ENCODE results near the gene YPEL2. TPM values are rescaled to one million over a fixed set of nuclear protein-coding genes. Genes with fewer than 3 reads are reported as not detected.

The YPEL2 gene
- total RNA-seq, 4 donors from 2014 or later, result 35.5 to 47.1 (median 40.6) TPM

DNA sequence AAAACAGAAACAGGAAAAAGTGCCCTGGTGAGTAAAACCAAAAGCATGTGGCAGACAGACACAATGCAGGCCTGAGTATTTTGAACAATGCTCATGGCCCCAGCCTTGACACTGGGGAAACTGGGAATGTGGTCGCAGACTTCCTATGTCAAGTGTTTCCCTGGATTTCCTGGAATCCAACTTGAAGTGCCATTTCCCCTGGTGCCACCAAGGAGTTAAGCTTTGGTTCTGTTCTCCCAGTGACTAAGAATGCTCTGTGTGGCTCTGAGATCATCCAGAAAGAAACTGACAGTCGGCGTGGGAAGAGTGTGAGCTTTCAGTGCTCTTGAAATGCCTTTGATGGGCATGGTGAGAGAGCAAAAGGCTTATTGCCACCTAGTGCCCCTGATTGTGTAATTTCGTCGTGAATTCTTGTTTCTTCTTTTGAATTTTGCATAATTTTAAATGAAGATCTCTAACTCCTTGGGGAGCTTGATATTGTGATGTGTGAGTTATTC is 96.0 kb downstream of the YPEL2 start:
- Histone ChIP-seq H3K9me3 (no peaks in the 10 kb centered on the region), H3K27me3 (no peaks in the 10 kb centered on the region), H3K4me1 (peaks cover 21 to 69% (median 40%) of the 10 kb centered on the region in 3 donors), H3K27ac (peak overlapping the region; percentile 87 to 91 (median 87)), H3K4me3 (no peak overlapping the region), H3K36me3 (no peaks in the 10 kb centered on the region)
- peak; percentile 75 for TF ChIP-seq POLR2AphosphoS5 (IDR thresholded peaks at IDR 0.05)
- no peak for TF ChIP-seq POLR2A (IDR thresholded peaks at IDR 0.05)
- WGBS, 2 donors (ENCODE audit: low coverage in 1 of 2), result 4 to 10% methylated on average over 5 of the region's 5 CpGs
- peak; percentile 35 for ATAC-seq

GRCh38 chr17:59427996-59428395 is 96.5 kb downstream of the YPEL2 start:
- peaks cover 21 to 64% (median 40%) of the 10 kb centered on the region in 3 donors for H3K4me1 ChIP-seq

DNA sequence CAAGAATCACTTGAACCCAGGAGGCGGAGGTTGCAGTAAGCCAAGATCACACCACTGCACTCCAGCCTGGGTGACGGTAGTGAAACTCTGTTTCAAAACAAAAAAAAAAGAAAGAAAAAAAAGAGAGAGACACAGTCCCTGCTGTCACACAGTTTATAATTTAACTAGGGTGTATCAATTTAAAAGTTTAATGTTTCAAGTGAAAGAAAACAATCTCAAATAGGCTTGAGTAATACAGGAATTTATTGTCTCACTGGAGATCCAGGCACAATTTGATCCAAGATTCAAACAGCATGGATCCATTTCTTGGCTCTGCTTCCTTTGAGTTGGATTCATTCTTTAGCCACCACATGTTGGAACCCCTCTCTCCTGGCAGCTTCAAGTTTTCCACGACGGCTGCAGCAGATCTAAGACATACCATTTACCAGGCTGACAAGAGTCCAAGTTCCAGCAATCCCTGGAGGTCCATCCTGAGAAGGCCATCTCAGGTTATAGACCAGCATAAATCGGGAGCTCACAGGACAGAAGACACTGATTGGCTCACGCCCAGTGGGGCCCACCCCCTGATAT is 97.5 kb downstream of the YPEL2 start:
- no peak for ATAC-seq
- TF ChIP-seq POLR2A (IDR thresholded peaks at IDR 0.05) (no peak), POLR2AphosphoS5 (IDR thresholded peaks at IDR 0.05) (no peak), EP300 (IDR thresholded peaks at IDR 0.05) (no peak)
- TF ChIP-seq, protein P1, sequence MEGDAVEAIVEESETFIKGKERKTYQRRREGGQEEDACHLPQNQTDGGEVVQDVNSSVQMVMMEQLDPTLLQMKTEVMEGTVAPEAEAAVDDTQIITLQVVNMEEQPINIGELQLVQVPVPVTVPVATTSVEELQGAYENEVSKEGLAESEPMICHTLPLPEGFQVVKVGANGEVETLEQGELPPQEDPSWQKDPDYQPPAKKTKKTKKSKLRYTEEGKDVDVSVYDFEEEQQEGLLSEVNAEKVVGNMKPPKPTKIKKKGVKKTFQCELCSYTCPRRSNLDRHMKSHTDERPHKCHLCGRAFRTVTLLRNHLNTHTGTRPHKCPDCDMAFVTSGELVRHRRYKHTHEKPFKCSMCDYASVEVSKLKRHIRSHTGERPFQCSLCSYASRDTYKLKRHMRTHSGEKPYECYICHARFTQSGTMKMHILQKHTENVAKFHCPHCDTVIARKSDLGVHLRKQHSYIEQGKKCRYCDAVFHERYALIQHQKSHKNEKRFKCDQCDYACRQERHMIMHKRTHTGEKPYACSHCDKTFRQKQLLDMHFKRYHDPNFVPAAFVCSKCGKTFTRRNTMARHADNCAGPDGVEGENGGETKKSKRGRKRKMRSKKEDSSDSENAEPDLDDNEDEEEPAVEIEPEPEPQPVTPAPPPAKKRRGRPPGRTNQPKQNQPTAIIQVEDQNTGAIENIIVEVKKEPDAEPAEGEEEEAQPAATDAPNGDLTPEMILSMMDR (IDR thresholded peaks at IDR 0.05), result no peak
- Histone ChIP-seq H3K27ac (peak overlapping the region in 3 of 4 donors; percentile 87 to 91 (median 87)), H3K9me3 (peaks cover 0 to 5% (median 0%) of the 10 kb centered on the region in 3 donors), H3K36me3 (no peaks in the 10 kb centered on the region), H3K4me3 (no peak overlapping the region), H3K4me1 (peaks cover 21 to 54% (median 35%) of the 10 kb centered on the region in 3 donors), H3K27me3 (no peaks in the 10 kb centered on the region)
- 39 to 67% methylated on average over 5 to 6 of the region's 6 CpGs for WGBS, 2 donors (ENCODE audit: low coverage in 1 of 2)

More at GRCh38 chr17:59427996-59428395, 96.5 kb downstream of the YPEL2 start:
- H3K27ac ChIP-seq, result peak overlapping the region; percentile 87 to 91 (median 87)
- H3K9me3 ChIP-seq, result peaks cover 0 to 5% (median 0%) of the 10 kb centered on the region in 3 donors
- ATAC-seq, result peak; percentile 25
- H3K27me3 ChIP-seq, result no peaks in the 10 kb centered on the region
- no peak overlapping the region for H3K4me3 ChIP-seq
- WGBS, 2 donors (ENCODE audit: low coverage in 1 of 2), result 19 to 32% methylated on average over 9 of the region's 9 CpGs
- TF ChIP-seq EP300 (IDR thresholded peaks at IDR 0.05), result no peak
- no peak for TF ChIP-seq POLR2A (IDR thresholded peaks at IDR 0.05)
- TF ChIP-seq, protein P1 (IDR thresholded peaks at IDR 0.05), result no peak
- TF ChIP-seq POLR2AphosphoS5 (IDR thresholded peaks at IDR 0.05), result peak; percentile 17
- no peaks in the 10 kb centered on the region for H3K36me3 ChIP-seq

DNA sequence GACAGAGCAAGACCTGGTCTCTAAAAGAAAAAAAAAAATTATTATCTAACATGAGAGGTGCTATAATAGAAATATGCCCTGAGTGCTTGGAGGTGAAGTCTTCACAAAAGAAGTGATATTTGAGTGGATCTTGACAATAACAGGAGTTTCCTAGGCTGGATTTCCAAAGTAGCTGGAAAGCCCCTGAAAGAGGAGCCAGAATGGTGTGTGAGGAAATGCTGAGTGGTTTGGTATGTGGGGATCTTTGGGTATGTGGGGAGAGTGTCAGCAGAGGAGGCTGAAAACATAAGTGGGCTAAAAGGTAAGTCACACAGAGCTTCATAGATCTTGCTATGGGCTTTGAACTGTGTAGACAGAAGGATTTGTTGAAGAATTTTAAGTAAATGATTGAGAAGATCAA is 100.1 kb downstream of the YPEL2 start:
- H3K4me1 ChIP-seq, result peaks cover 5 to 42% (median 10%) of the 10 kb centered on the region in 3 donors
- no peak for ATAC-seq

DNA sequence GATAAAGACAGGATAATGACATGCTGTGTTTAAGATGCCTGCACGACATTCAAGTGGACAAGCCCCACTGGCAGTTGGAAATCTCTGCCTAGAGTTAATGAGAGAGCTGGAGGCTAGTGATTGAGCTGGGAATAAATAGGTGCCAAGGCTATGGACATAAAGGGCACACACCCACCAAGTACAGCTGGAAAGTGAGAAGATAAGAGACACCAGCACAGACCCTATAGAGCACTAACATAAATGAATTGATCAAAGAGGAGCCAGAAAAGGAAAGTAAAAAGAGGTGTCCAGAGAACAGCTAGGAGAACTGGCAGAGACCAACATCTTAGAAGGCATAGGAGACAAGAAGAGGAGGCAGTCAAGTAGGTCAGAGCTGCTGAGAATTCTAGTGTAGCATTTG is 101.2 kb downstream of the YPEL2 start:
- H3K9me3 ChIP-seq, result peaks cover 0 to 5% (median 0%) of the 10 kb centered on the region in 3 donors
- TF ChIP-seq POLR2AphosphoS5 (IDR thresholded peaks at IDR 0.05) (no peak), POLR2A (IDR thresholded peaks at IDR 0.05) (no peak), EP300 (IDR thresholded peaks at IDR 0.05) (no peak)
- TF ChIP-seq, protein P1 (IDR thresholded peaks at IDR 0.05), result no peak
- H3K4me1 ChIP-seq, result peaks cover 0 to 38% (median 6%) of the 10 kb centered on the region in 3 donors
- no peaks in the 10 kb centered on the region for H3K27me3 ChIP-seq
- H3K4me3 ChIP-seq, result no peak overlapping the region
- 91 to 100% methylated on average over 1 of the region's 1 CpG for WGBS, 2 donors (ENCODE audit: low coverage in 1 of 2)
- no peak for ATAC-seq
- no peak overlapping the region for H3K27ac ChIP-seq
- H3K36me3 ChIP-seq, result no peaks in the 10 kb centered on the region

More for the DNA sequence above, 100.1 kb downstream of the YPEL2 start:
- no peak for TF ChIP-seq POLR2AphosphoS5 (IDR thresholded peaks at IDR 0.05)
- TF ChIP-seq POLR2A (IDR thresholded peaks at IDR 0.05), result no peak
- no peak for TF ChIP-seq EP300 (IDR thresholded peaks at IDR 0.05)
- TF ChIP-seq, protein P1 (IDR thresholded peaks at IDR 0.05), result no peak
- H3K4me3 ChIP-seq, result no peak overlapping the region
- H3K27me3 ChIP-seq, result no peaks in the 10 kb centered on the region
- peaks cover 0 to 5% (median 0%) of the 10 kb centered on the region in 3 donors for H3K9me3 ChIP-seq
- no peaks in the 10 kb centered on the region for H3K36me3 ChIP-seq
- no peak overlapping the region for H3K27ac ChIP-seq
